HG02642 (cell line): ENCODE measurements around the gene ZNF814.
"Not testable (repeated sequence)": the region's sequence is repeated elsewhere in the genome, so short reads cannot be mapped to it uniquely, and the experiment has no call there.

Source experiments
- ATAC-seq: cut with Tn5 transposase; IDR thresholded peaks from one replicate; pipeline ENCODE4 v1.9.1; 2021; ENCODE audit warnings: mild to moderate bottlenecking; ENCODE audit not compliant: unreplicated experiment, poor library complexity

Gene ZNF814

DNA sequence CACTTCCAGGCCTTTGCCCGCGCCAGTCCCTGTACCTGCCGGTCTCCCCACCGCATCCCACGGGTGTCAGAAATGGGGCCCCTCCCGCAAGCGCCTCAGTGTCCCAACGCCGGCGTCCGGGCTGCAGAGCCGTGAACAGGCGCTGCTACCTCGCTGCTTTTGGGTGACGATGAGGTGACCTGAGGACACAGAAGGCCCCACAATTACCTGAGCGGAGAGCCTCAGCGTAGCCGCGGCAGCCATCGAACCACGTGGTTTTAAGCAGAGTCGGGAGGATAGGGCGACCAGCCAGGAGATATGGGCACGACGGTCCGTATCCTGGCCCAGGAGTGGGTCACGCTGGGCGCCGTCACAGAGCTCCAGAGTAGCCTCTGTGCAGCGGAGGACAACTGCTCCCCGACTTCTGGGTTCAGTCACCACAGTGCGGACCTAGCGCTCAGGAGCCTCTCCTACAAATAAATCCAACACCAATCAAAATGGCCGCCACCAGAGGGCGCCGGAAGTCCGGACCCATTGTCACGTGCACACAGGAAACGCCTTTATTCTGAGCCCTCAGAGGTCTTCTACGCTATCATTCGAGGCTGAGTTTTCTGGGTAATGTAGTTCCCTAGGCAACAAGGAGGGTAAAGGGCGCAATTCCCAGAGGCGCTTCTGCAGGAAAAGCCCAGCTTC, at the start of gene ZNF814:
Gene ZNF814, minus strand, starts transcription at position 478 of the 672 bp plus-strand sequence. Its CDS starts 235 bp downstream, at position 243.
- peak; percentile 78 for ATAC-seq

DNA sequence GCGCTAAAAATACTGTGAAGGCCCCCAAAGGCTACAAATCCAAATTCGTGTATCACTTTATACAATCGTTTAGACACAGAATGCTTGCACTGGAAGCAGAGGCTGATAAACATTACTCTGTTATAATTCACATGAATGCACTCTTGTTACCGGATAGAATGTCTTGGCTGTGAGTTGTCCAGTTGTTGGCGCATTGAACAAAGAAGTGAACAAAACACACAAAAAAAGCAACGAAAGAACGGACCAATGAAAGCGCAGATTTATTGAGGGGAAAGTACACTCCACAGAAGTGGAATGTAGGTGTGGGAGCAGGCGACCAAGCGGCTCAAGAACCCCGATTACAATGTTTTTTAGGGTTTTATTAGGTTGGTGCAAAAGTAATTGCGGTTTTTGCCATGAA, 46.9 kb upstream of the ZNF814 start:
- no peak for ATAC-seq

DNA sequence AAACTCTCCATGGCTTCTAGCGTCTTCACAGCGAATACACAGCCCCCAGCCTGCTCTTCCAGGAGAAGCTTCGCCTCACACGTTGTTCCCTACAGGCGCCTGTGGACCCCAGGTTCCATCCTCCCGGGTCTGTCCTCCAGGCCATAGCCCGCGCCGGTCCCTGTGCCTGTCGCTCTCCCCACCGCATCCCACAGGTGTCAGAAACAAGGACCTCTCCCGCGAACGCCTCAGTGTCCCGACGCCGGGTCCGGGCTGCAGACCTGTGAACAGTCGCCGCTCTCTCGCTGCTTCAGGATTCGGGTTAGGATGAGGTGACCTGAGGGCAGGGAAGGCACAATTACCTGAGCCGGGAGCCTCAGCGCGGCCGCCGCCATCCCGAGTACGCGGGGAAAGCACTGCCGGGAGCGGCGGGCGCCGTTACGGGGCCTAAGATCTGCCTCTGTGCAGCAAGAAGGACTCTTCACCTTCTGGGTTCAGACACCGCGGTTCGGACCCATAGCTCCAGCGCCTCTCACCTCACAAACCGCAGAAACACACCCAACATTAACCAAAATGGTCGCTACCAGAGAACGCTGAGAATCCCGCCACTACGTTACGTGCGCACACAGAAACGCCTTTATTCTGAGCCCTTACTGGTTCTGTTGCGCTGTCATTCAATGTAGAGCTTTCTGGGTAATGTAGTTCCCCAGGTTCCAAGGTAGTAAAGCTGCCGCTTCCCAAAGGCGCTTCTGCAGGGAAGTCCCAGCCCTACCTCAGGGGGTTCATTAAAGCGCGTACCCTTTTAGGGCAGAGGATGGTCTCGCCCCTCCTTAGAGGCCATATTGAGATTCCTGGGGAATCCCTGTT, 46.2 kb upstream of the ZNF814 start, which contains the start of gene ZNF418:
Gene ZNF418, minus strand, starts transcription at position 583 of the 846 bp plus-strand sequence. CDS start 1,580 bp downstream, outside the sequence.
- no peak for ATAC-seq

DNA sequence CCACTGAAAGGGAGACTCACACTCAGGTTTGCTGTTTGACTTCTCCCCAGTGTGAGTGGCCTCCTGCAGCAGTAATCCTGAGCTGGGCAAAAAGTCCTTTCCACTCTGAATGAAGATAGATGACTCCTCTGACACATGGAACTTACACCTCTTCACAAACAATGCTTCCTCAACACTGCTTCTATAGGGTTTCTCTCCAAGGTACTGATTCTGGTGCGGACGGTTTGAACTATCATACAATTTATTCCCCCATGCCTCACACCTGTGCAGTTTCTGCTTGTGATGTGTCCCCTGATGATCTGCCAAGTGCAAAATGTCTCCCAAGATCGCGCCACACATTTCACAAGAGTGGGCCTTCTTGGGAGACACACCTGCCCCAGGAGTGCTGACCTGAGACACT, 38.8 kb upstream of the ZNF814 start:
- ATAC-seq = no peak

DNA sequence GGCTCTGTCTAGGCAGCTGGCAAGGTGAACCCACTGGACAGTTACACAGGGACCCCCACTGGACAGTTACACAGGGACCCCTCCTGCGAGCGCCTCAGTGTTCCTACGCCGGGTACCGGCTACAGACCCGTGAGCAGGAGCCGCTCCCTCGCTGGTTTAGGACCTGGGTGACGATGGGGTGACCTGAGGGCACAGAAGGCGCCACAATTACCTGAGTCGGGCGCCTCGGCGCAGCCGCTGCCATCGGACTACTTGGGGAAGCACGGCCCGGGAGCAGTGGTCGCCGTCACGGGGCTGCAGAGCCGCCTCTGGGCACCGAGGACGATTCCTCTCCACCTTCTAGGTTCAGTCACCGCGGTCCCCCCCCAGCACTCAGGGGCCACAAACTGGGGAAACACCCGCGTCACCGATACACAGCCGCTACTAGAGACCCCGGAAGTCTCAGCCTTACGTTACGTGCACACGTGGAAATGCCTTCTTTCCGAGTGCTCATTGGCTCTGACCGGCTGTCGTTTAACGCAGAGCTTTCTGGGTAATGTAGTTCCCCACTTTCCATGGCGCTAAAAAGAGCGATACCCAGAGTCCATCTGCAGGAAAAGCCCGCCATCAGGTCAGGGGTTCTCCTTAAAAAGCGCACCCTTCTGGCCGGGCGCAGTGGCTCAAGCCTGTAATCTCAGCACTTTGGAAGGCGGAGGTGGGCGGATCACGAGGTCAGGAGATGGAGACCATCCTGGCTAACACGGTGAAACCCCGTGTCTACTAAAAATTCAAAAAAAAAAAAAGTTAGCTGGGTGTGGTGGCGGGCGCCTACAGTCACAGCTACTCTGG, 27.5 kb upstream of the ZNF814 start, which contains the start of gene ZNF417:
Gene ZNF417, minus strand, starts transcription at position 425 of the 828 bp plus-strand sequence. Its CDS starts 181 bp downstream, at position 244.
- ATAC-seq = peak; percentile 98

DNA sequence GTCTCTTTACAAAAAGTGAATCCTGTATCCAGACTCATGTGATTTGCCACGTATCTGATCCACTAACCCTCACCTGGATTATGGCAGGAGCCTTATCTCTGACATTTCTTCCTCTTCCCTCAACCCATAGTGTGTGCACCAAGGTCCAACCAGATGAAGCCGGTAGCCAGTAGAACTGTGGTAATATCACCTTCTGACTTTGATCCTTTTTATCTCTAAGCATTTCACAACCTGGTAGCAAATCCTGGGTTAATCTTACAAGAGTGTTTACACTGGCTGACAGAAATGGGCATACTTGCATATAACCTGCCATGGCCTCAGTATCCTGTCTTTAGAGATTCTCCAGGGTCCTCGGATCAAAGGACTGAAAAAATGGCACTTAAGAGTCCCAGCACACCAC, 25.7 kb upstream of the ZNF814 start:
- ATAC-seq = no peak

DNA sequence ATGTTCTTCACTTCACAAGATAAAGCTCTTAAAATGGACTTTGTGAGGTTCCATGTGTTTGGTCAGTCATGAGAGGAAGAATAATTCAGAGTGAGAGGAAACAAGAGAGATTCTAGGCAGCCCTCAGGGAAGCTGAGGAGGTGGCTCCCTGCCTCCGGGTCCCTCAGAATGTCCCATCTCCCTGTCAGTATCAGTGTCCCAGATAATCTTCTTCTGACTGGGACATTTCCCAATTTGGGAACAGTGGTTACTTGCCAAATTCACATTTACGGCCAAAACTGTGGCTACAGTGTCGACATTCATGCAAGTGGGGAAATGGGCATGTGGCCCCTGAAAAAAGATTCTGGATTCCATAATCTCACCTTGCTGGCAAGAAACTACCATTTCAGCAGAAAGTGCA, 18.6 kb upstream of the ZNF814 start:
- no peak for ATAC-seq

DNA sequence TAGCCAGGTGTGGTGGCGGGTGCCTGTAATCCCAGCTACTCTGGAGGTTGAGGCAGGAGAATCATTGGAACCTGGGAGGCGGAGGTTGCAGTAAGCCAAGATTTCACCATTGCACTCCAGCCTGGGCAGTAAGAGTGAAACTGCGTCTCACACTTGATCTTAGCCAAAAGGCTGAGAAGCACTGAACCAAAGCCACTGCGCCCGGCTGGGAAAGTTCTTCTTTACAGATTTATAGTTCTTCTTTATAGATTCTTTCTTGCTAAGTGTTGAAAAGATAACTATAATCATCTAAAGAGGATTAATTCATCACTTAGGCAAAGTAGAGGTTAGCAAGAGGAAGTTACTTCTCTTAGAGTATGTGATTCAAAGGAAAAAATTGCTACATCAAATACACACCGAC, 16.4 kb upstream of the ZNF814 start:
- no peak for ATAC-seq

DNA sequence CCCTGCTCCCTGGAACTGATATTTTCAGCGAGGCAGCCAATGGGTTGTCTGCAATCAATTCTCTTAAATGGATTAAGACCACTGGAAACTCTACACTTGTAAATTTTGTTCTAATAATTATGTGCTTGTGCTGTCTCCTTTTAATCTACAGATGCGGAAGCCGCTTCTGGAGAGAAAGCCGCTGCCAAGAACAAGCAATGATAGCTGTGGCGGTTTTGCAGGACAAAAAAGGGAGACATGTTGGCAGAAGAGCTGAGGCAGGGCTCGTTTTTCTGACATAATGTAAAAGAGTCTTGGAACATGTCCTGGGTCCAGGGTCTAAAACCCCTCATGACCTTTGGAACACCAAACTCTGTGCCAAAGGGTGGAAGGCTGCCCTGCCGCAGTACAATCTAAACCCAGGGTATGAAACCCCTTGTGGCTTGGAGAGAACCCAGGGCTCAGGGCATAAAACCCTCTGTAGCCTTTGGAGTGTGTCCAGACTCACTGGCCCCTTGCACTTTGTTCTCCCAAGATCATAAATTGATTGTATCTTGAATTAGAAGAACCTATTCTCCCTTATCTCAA, 14.9 kb upstream of the ZNF814 start:
- ATAC-seq = no peak

DNA sequence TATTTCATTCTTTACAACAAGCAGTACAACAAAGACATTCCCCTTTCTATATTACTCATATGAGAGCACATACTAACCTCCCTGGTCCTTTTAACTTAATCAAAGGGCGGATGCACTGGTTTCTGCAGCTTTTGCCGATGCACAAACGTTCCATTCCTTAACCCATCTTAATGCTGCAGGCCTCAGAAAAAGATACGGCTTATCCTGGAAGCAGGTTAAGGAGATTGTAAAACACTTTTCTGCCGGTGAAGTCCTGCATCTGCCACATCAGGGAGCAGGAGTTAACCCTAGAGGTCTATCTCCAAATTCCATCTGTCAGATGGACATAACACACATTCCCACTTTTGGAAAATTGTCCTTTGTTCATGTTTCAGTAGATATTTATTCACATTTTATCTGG, 11.5 kb upstream of the ZNF814 start:
- no peak for ATAC-seq

DNA sequence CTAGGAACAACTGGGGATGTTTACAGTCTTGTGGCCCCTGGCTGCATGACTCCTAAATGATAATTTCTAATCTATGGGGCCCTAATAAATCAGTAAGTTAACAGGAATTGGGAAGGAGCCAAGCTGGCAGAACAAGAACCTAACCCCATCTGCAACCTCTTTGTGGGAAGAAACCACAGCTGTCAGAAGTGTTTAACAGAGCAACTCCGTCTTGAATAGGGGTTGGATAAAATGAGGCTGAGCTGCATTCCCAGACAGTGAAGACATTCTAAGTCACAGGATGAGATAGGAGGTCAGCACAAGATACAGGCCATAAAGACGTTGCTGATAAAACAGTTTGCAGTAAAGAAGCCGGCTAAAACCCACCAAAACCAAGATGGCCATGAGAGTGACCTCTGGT, 1.9 kb upstream of the ZNF814 start:
- not testable (repeated sequence) for ATAC-seq

DNA sequence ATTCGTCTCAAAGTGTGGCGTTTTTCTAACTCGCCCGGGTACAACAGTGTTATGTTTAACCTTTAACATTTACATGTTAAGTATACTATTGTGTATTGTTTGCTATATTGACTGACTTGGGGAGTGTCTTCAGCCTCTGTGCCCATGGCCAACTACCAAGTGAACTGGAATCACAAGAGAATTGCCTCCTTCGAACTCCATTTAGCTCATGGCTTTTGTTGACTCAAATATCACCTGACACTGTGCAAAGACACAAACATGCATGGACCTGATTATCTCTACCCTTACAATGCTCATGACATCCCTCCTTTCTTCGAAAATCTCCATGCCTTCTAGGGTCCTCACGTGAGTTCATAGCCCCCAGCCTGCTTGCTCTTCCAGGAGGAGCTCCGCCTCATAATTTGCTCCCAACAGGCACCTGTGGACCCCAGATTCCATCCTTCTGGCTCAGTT, 704 bp downstream of the ZNF814 start:
- no peak for ATAC-seq

DNA sequence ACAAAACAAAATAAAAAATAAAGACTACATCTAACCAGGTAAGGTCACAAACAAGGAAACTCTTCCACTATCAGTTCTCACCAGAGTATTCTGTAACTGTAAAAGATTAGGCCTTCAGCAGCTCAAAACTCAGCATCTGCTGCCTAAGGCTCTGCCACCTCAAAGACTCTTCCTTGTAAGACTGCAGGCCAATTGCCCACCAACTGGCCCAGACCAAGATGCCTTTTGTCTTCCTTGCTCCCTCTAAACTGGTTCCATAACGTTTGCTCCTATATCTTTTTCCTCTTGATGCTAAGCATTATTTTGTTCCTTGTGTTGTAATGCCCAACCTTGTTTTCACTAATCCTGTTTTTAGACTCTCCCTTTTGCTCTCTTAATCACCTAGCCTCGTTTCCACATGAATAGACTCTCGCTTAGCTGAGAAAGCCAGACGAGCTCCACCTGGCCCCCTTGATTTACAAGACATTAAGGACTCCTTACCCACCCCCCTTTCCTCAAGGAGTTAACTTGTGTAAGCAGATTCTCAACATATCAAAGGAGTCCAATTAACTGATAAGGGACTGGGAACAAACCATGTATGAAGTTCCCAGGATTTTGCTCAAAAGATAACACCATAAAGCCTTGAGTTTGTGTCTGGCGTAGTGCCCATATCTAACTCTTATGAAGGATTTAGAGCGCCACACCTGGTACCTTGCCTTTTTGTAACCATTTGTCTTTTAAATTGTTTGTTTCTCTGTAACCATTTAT, 1.5 kb downstream of the ZNF814 start:
- no peak for ATAC-seq

DNA sequence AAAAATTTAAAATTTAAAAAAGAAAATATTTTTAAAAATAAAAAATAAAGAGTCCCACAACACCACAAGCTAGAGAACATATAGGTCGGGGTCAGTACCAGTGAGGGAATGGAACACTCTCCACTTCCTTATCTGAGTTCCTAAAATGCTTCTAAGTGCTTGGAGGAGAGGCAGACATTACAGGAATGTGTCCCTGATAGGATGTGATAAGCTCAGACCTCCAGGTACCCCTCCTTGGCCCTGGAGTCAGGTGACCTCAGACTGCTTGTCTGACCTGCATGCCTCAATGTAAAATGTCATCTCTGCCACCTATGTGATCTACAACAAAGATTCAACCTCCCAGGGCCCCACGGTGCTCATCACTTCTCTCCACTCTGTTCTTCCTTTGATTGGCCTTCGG, 2.8 kb downstream of the ZNF814 start:
- no peak for ATAC-seq

DNA sequence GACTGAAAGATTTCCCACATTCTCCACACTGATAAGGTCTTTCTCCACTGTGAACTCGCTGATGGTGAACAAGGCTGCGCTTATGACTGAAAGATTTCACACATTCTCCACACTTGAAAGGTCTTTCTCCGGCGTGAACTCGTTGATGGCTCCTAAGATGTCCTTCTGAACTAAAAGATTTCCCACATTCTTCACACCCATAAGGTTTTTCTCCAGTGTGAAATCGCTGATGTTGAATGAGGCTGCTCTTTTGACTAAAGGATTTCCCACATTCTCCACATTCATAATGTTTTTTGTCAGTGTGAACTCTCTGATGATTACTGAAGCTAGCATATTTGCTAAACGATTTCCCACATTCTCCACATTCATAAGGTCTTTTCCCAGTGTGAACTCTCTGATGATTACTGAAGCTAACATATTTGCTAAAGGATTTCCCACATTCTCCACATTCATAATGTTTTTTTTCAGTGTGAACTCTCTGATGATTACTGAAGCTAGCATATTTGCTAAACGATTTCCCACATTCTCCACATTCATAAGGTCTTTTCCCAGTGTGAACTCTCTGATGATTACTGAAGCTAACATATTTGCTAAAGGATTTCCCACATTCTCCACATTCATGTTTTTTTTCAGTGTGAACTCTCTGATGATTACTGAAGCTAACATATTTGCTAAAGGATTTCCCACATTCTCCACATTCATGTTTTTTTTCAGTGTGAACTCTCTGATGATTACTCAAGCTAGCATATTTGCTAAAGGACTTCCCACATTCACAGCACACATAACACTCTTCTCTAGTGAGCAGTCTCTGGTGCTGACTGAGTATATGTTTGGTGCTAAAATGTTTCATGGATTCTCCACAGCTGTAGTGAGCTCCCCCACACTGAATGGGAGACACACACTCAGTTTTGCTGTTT, 14.7 kb downstream of the ZNF814 start:
- not testable (repeated sequence) for ATAC-seq

DNA sequence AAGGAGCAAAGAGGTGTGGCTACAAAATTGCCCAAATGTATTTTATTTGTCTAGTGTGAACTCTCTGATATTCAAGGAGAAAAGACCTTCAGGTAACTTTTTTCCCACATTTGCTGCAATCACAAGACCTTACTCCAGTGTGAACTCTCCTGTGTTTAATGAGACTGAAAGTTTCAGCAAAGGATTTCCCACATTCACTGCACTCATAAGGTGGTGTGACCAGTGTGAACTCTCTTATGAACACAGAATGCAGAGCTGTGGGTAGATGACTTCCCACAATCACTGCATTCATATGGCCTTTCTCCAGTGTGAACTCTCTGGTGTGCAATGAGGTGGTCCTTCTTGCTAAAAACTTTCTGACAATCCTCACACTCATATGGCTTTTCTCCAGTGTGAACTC, 16.4 kb downstream of the ZNF814 start:
- no peak for ATAC-seq

DNA sequence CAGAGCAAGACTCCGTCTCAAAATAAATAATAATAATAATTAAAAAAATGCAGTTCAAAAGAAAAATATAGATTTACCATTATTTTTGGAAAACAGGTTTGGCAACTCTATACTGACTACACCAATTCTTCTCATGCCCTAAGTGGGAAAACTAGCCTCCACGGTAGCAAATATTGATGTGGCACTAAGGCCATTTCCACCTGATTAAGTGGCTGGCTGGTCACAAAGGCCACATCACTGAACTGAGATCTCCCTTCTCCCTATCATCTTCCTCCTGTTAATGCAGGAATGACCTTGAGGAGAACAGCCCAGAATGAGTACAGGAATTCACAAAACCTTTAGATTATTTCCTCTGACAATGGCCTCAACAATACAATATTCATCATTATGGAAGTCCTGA, 18.6 kb downstream of the ZNF814 start:
- no peak for ATAC-seq

DNA sequence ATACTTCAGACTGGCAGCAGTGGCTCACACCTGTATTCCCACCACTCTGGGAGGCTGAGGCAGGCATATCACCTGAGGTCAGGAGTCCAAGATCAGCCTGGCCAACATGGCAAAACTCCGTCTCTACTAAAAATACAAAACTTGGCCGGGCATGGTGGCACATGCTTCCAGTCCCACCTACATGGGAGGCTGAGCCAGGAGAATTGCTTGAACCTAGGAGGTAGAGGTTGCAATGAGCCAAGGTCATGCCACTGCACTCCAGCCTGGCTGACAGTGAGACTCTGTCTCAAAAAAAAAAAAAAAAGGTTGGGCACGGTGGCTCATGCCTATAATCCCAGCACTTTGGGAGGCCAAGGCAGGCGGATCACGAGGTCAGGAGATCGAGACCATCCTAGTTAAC, 19.2 kb downstream of the ZNF814 start:
- not testable (repeated sequence) for ATAC-seq
